Muscle layer of duodenum (tissue), 2 donors: ENCODE measurements around the gene THYN1.
A peak's percentile ranks its signal among the peaks of the same experiment; 100 is the strongest.
"Not testable (repeated sequence)": the region's sequence is repeated elsewhere in the genome, so short reads cannot be mapped to it uniquely, and the experiment has no call there.

Source experiments
- H3K27ac ChIP-seq: one replicate; pipeline ENCODE4 v1.7.0; 2013; ENCODE audit warnings: mild to moderate bottlenecking, low read length
- H3K27me3 ChIP-seq: one replicate; pipeline ENCODE4 v1.7.0; 2013; ENCODE audit warnings: low read depth, mild to moderate bottlenecking, control low read depth, low read length
- H3K36me3 ChIP-seq, 2 donors: one replicate each; pipeline ENCODE4 v1.7.0; 2013; ENCODE audit warnings: low read length in 2 of 2, control low read depth in 1 of 2, mild to moderate bottlenecking in 1 of 2; ENCODE audit not compliant: insufficient read depth in 2 of 2, control insufficient read depth in 1 of 2
- H3K4me1 ChIP-seq, 2 donors: one replicate each; pipeline ENCODE4 v1.7.0; 2013; ENCODE audit warnings: low read length in 2 of 2, mild to moderate bottlenecking in 2 of 2, control low read depth in 1 of 2, moderate library complexity in 1 of 2; ENCODE audit not compliant: insufficient read depth in 2 of 2, control insufficient read depth in 1 of 2
- H3K4me3 ChIP-seq, 2 donors: one replicate each; pipeline ENCODE4 v1.7.0; 2013; ENCODE audit warnings: low read length in 2 of 2, low read depth in 1 of 2, mild to moderate bottlenecking in 1 of 2
- H3K9me3 ChIP-seq, 2 donors: one replicate each; pipeline ENCODE4 v1.7.0; 2013; ENCODE audit warnings: low read length in 2 of 2, control low read depth in 1 of 2, mild to moderate bottlenecking in 1 of 2; ENCODE audit not compliant: control insufficient read depth in 1 of 2
- donor health status: healthy.

Gene THYN1

DNA sequence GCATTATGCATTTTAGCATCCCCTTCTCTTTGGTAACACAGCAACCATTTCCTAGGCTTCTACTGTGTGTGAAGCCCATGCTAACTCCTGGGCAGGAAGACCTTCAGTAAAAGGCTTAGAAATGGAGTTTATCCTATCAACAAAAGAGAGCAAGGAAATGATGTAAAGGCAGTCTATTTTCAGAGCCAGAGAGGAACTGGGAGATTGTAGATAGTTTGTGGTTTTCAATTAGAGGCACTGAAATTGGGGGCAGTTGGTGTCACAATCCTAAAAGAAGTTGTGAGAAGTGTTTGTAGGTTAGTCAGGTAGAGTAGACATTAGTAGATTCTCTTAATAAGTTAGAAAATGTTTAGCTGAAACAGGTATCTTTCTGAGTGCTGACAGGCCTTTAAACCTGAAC is 7.4 kb upstream of the THYN1 start:
- no peak overlapping the region for H3K27ac ChIP-seq
- H3K36me3 ChIP-seq: peaks cover 37 to 74% of the 10 kb centered on the region in 2 donors
- H3K4me3 ChIP-seq: no peak overlapping the region
- no peaks in the 10 kb centered on the region for H3K9me3 ChIP-seq
- no peaks in the 10 kb centered on the region for H3K4me1 ChIP-seq
- no peaks in the 10 kb centered on the region for H3K27me3 ChIP-seq

DNA sequence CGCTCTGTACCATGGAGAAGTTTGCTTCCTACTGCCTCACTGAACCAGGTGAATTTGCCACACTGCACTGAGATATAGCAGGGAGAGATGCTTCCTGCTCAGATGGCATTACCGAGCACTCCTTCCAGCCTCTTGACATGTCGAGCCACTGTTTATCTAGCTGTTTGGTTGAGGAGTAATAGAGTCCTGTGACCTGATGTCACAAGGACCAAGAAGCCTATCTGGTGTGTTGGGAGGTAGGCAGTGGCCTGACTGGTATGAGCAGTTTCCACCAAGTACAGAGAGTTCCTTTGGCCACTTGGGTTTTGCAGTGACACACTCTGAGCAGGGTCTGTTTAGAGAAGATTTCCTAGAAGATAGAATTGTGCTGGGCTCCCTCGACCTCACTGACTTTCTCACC is 5.4 kb upstream of the THYN1 start:
- Histone ChIP-seq H3K27ac (no peak overlapping the region), H3K9me3 (no peaks in the 10 kb centered on the region), H3K4me1 (peaks cover 0 to 7% of the 10 kb centered on the region in 2 donors), H3K27me3 (no peaks in the 10 kb centered on the region), H3K36me3 (peaks cover 31 to 61% of the 10 kb centered on the region in 2 donors), H3K4me3 (no peak overlapping the region)

DNA sequence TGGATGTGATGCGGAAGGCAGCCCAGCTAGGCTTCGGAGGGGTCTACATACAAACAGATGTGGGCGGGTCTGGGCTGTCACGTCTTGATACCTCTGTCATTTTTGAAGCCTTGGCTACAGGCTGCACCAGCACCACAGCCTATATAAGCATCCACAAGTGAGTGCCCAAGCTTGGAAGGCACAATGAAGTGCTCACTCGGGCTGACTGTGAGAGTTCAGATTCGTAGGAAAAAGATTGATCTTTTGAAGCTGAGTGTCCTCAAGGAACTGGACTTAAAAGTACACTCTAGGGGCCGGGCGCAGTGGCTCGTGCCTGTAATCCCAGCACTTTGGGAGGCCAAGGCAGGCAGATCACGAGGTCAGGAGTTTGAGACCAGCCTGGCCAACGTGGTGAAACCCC is 3.9 kb upstream of the THYN1 start:
- peaks cover 3 to 12% of the 10 kb centered on the region in 2 donors for H3K4me1 ChIP-seq
- no peaks in the 10 kb centered on the region for H3K27me3 ChIP-seq
- peaks cover 26 to 47% of the 10 kb centered on the region in 2 donors for H3K36me3 ChIP-seq
- H3K9me3 ChIP-seq: no peaks in the 10 kb centered on the region
- H3K4me3 ChIP-seq: no peak overlapping the region
- H3K27ac ChIP-seq: no peak overlapping the region

DNA sequence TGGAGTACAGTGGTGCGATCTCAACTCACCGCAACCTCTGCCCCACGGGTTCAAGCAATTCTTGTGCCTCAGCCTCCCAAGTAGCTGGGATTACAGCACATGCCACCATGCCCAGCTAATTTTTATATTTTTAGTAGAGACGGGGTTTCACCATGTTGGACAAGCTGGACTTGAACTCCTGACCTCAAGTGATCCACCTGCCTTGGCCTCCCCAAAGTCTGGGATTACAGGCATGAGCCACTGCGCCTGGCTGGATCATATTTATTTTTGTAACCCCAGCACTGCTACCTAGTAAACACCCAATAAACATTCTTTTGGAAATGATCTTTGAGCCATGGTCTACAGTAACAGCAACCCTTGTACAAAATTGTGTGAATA is 2.0 kb upstream of the THYN1 start:
- H3K27me3 ChIP-seq, H3K27ac ChIP-seq, H3K9me3 ChIP-seq, H3K4me3 ChIP-seq: not testable (repeated sequence)
- peaks cover 20 to 36% of the 10 kb centered on the region in 2 donors for H3K36me3 ChIP-seq
- H3K4me1 ChIP-seq: peaks cover 6 to 23% of the 10 kb centered on the region in 2 donors

DNA sequence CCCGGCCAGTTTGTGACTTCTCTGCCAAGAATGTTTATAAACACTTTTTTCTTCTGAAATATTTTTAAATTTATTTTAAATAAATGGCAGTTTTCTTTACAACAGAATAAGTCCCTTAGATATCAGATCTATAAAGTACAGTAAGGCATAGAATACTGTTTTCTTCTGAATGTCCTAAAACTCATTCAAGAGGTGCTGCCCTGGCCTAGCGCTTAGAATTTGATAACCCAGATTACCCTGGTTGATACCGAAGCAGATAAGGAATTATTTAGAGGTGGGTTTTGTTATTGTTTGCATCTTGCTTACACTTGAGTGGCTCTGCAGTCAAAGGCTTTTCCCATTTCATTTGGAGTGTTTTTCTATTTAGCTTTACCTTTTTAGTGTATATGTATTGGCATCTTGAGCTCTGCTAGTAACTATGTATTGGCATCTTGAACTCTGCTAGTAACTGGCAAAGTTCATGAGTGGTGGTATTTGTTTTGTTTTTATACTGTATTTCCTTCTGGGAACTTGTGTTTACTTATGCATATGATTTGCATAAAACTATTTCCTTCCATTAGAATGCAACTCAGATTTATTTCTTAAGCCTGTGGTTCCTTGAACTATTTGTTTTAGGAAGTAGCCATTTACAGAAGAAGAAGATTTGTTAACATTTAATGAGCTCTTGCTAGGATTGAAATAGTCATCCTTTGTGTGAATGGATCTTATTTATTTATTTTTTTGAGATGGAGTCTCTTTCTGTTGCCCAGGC is 1.5 kb upstream of the THYN1 start:
- H3K27me3 ChIP-seq: no peaks in the 10 kb centered on the region
- H3K4me1 ChIP-seq: peaks cover 6 to 23% of the 10 kb centered on the region in 2 donors
- no peaks in the 10 kb centered on the region for H3K9me3 ChIP-seq
- H3K36me3 ChIP-seq: peaks cover 20 to 36% of the 10 kb centered on the region in 2 donors
- no peak overlapping the region for H3K27ac ChIP-seq
- H3K4me3 ChIP-seq: peak overlapping the region; percentile 95 to 100

DNA sequence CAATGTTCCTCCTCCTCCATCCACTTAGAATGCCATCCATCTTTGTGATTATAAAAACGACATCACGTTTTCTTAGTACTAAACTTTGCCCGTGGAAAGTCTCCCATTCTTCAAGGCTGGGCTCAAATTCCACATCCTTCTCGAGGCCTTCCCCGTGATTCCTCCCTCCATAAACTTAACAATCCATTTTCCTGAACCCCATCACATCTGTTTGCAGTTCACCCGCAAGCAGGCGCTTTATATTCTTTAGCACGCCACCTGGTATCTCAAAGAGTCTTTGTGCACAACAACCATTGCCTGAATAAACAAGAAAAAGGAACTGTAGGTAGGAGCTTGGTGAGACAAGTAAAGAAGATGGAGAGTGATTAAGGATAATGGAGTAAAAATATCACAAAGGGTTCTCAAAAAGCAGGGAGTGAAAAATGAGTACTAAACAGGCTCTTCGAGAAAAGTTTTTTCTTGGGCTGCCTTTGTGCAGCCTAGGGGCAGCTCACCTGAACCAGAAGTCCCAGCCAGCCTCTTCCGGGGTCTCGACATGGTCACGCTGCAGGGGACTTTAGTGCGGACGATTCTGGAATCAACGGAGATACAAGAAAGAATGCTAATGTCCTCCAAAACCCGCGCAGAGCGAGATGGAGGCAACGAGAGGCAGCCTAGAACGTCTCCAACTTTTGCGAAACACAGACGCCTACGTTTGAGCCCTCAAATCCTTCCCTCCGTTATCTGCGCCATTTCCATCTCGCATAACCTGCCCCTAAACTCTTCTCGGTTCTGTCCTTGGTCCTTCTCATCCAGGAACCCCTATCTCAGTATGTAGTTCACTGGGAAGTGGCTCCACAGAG is 585 bp downstream of the THYN1 start:
- no peaks in the 10 kb centered on the region for H3K9me3 ChIP-seq
- H3K27ac ChIP-seq: peak overlapping the region; percentile 78
- peak overlapping the region; percentile 95 to 100 for H3K4me3 ChIP-seq
- peaks cover 6 to 23% of the 10 kb centered on the region in 2 donors for H3K4me1 ChIP-seq
- peaks cover 18 to 43% of the 10 kb centered on the region in 2 donors for H3K36me3 ChIP-seq
- no peaks in the 10 kb centered on the region for H3K27me3 ChIP-seq

DNA sequence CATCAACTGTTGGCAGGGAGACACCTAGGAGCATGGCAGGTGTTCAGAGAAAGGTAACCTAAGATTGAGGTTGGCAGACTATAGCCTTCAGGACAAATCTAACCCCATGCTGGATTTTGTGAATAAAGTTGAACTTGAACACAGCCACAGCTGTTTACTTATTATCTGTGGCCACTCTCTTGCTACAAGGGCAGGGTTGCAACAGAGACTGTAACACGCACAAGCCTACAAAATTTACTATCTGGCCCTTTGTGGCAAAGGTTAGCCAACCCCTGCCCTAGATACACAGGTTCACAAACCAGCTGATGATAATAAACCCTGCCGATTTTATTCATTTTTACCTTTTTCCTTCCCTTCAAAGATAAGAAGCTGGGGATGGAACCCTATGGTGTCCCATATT is 2.5 kb downstream of the THYN1 start:
- H3K4me3 ChIP-seq: no peak overlapping the region
- H3K36me3 ChIP-seq: peaks cover 28 to 53% of the 10 kb centered on the region in 2 donors
- no peaks in the 10 kb centered on the region for H3K27me3 ChIP-seq
- H3K27ac ChIP-seq: no peak overlapping the region
- no peaks in the 10 kb centered on the region for H3K9me3 ChIP-seq
- peaks cover 6 to 23% of the 10 kb centered on the region in 2 donors for H3K4me1 ChIP-seq

DNA sequence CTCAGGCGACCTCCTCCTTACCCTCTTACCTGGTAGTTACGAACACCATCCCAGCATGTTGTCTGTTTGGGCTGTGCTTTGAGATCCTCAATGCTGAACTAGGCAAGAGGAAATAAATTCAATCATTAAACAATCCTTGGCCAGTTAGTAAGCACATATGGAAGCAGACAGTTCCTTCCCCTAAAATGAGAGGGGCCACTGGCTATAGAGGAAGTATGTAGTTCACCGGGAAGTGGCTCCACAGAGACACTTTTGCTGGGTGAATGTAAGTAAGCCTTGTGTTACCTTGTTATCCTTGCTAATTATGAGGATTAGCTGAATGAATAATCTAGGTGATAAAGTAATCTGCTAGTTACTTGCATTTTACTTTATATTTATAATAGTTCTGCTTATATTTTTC is 2.9 kb downstream of the THYN1 start:
- H3K27me3 ChIP-seq: no peaks in the 10 kb centered on the region
- H3K27ac ChIP-seq: no peak overlapping the region
- H3K4me3 ChIP-seq: no peak overlapping the region
- peaks cover 30 to 58% of the 10 kb centered on the region in 2 donors for H3K36me3 ChIP-seq
- no peaks in the 10 kb centered on the region for H3K9me3 ChIP-seq
- H3K4me1 ChIP-seq: peaks cover 6 to 23% of the 10 kb centered on the region in 2 donors

DNA sequence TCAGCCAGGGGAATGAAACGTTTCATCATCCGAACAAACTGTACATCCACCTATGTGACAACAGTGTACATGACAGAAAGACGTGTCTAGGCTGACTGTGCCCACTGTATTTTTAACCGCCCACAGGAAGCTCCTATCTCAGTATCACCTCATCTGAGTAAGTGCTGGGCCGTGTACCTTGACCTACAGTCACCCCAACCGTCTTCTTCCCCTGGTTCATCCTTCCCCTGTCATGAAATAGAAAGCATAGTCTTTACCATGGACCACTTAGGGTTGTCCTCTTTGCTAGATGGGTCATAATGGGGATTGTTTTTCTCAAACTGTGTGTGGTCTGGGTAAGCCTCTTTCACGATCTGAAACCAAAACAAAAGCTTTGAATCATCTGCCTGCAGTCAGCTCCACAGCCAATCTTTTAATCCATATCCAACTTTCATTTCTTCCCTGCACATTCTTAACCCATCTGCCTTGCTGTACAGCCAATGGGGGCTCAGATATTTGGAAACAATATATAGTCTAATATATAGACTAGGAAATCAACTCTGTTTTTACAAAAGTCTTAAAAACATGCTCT is 4.2 kb downstream of the THYN1 start:
- no peaks in the 10 kb centered on the region for H3K27me3 ChIP-seq
- H3K4me1 ChIP-seq: peaks cover 6 to 16% of the 10 kb centered on the region in 2 donors
- no peaks in the 10 kb centered on the region for H3K9me3 ChIP-seq
- peaks cover 42 to 70% of the 10 kb centered on the region in 2 donors for H3K36me3 ChIP-seq
- H3K4me3 ChIP-seq: no peak overlapping the region
- no peak overlapping the region for H3K27ac ChIP-seq

DNA sequence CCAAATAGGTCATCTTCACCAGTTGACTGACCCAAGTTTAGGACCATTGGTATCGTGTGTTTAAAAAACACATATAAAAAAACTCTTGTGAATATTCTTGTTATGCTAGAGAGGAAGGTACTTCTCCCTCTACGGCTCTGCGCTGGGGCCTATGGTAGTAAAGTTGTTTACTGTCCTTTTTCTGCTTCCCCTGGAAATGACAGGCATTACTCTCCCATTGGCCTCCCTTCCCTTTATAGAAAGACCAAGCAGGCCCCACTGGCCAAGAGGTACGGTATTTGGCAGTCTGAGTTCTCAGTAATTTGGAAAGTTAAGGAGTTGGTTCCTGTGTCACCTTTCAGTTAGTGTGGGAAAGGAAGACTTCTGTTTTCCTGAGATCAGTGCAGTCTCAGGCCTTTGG is 6.5 kb downstream of the THYN1 start:
- Histone ChIP-seq H3K27ac (no peak overlapping the region), H3K9me3 (no peaks in the 10 kb centered on the region), H3K27me3 (no peaks in the 10 kb centered on the region), H3K4me3 (no peak overlapping the region), H3K36me3 (peaks cover 63 to 92% of the 10 kb centered on the region in 2 donors), H3K4me1 (peaks cover 0 to 7% of the 10 kb centered on the region in 2 donors)

DNA sequence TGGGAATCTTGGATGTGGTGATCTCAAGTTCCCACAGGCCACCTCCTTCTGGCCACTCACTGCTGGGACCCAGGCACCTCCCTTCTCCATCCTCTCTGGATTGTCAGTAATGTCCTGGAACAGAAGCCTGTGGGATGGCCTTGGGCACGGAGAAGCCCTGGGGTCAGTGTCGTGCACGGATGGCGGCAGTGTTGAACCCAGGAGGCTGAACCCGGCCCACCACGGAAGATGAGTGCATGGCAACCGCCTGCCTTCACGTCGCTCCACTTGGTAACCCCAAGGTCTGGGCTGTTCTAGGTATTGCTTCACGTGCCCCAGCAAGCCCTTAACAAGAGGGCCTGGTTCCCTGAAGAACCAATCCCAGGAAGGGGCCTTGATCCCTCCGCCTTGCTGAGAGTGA is 7.1 kb downstream of the THYN1 start:
- H3K27me3 ChIP-seq: no peaks in the 10 kb centered on the region
- H3K9me3 ChIP-seq: no peaks in the 10 kb centered on the region
- peaks cover 67 to 96% of the 10 kb centered on the region in 2 donors for H3K36me3 ChIP-seq
- H3K4me1 ChIP-seq: peaks cover 0 to 1% of the 10 kb centered on the region in 2 donors
- no peak overlapping the region for H3K27ac ChIP-seq
- no peak overlapping the region for H3K4me3 ChIP-seq
